Neural cell (in vitro differentiated cells): ENCODE data around the gene CHD2.

Experiments
- CTCF ChIP-seq: fragments of 450-650 bp; IDR thresholded peaks from 2 replicates; pipeline ENCODE4 v1.5.1; 2014; ENCODE audit warnings: antibody characterized with exemption, mild to moderate bottlenecking, moderate library complexity; ENCODE audit not compliant: poor library complexity, severe bottlenecking
- EP300 ChIP-seq: fragments of 450-650 bp; conservative IDR thresholded peaks from 2 replicates; pipeline ENCODE4 v1.6.1; 2014; ENCODE audit warnings: antibody characterized with exemption, mild to moderate bottlenecking, moderate library complexity; ENCODE audit not compliant: poor library complexity, severe bottlenecking
- EZH2 ChIP-seq: fragments of 200-600, 300-800 bp; shearing (Covaris generic), sonication (generic); IDR thresholded peaks from 2 replicates; pipeline ENCODE4 v1.6.1; 2014; ENCODE audit warnings: antibody characterized with exemption, low read length, borderline replicate concordance, mild to moderate bottlenecking; ENCODE audit not compliant: insufficient read depth, poor library complexity, severe bottlenecking
- MXI1 ChIP-seq: fragments of 450-650 bp; conservative IDR thresholded peaks from 2 replicates; pipeline ENCODE4 v1.6.1; 2014; ENCODE audit warnings: antibody characterized with exemption, mild to moderate bottlenecking; ENCODE audit not compliant: poor library complexity, severe bottlenecking
- POLR2AphosphoS5 ChIP-seq: IDR thresholded peaks from 2 replicates; pipeline ENCODE4 v1.6.1; 2012
- RAD21 ChIP-seq: fragments of 450-650 bp; conservative IDR thresholded peaks from 2 replicates; pipeline ENCODE4 v1.6.1; 2014; ENCODE audit warnings: antibody characterized with exemption, mild to moderate bottlenecking, moderate library complexity
- REST ChIP-seq: IDR thresholded peaks from 2 replicates; pipeline ENCODE4 v1.6.1; 2012; ENCODE audit warnings: borderline replicate concordance
- TAF1 ChIP-seq: IDR thresholded peaks from 2 replicates; pipeline ENCODE4 v1.6.1; 2012; ENCODE audit warnings: low read depth

- TF ChIP-seq POLR2AphosphoS5, result no peak
- no peak for TF ChIP-seq EP300
- no peak for TF ChIP-seq CTCF
- TF ChIP-seq REST, result no peak
- TF ChIP-seq TAF1, result no peak
- TF ChIP-seq MXI1, result no peak
- no peak for TF ChIP-seq RAD21
- no peak for TF ChIP-seq EZH2
Observed at GRCh38 chr15:93019971-93020370, 119.8 kb downstream of the CHD2 start.
